Smooth muscle cell (in vitro differentiated cells): ENCODE measurements around the gene ERICH3. TPM values are rescaled to one million over a fixed set of nuclear protein-coding genes. Genes with fewer than 3 reads are reported as not detected.

Source experiments
- DNase-seq: peaks from one replicate; lab custom pipeline; 2025; ENCODE audit not compliant: unreplicated experiment; lab: John Stamatoyannopoulos, UW
- H2AFZ ChIP-seq: fragments of 200-600 bp; sonication (generic); 2 replicates; pipeline ENCODE4 v1.6.0; 2016; ENCODE audit warnings: antibody characterized with exemption, low read depth, mild to moderate bottlenecking
- H3F3A ChIP-seq: fragments of 200-600 bp; sonication (generic); 2 replicates; pipeline ENCODE4 v1.6.0; 2017; ENCODE audit warnings: antibody characterized with exemption, low read depth
- H3K27ac ChIP-seq: fragments of 200-600 bp; sonication (generic); 2 replicates; pipeline ENCODE4 v1.5.1; 2016; ENCODE audit warnings: low read depth, mild to moderate bottlenecking
- H3K27me3 ChIP-seq: fragments of 200-600 bp; sonication (generic); 2 replicates; pipeline ENCODE4 v1.6.1; 2016; ENCODE audit warnings: low read depth, mild to moderate bottlenecking
- H3K36me3 ChIP-seq: fragments of 200-600 bp; sonication (generic); 2 replicates; pipeline ENCODE4 v1.5.1; 2016; ENCODE audit warnings: low read depth
- H3K4me1 ChIP-seq: fragments of 200-600 bp; sonication (generic); 2 replicates; pipeline ENCODE4 v1.5.1; 2016; ENCODE audit warnings: low read depth
- H3K4me2 ChIP-seq: fragments of 200-600 bp; sonication (generic); 2 replicates; pipeline ENCODE4 v1.6.0; 2016; ENCODE audit warnings: mild to moderate bottlenecking
- H3K4me3 ChIP-seq: fragments of 200-600 bp; sonication (generic); 2 replicates; pipeline ENCODE4 v1.5.1; 2016; ENCODE audit warnings: mild to moderate bottlenecking
- H3K79me2 ChIP-seq: fragments of 200-600 bp; sonication (generic); 2 replicates; pipeline ENCODE4 v1.6.0; 2016; ENCODE audit warnings: low read depth, mild to moderate bottlenecking
- H3K9ac ChIP-seq: fragments of 200-600 bp; sonication (generic); 2 replicates; pipeline ENCODE4 v1.6.0; 2016; ENCODE audit warnings: low read depth
- H3K9me3 ChIP-seq: fragments of 200-600 bp; sonication (generic); replicated peaks from 2 replicates; pipeline ENCODE4 v1.5.1; 2016; ENCODE audit warnings: low read depth
- H4K20me1 ChIP-seq: fragments of 200-600 bp; sonication (generic); 2 replicates; pipeline ENCODE4 v1.6.0; 2016; ENCODE audit warnings: low read depth
- CTCF ChIP-seq: fragments of 200-600 bp; sonication (generic); IDR thresholded peaks from 2 replicates; pipeline ENCODE4 v1.5.1; 2017; ENCODE audit warnings: borderline replicate concordance, mild to moderate bottlenecking, antibody characterized with exemption; ENCODE audit not compliant: insufficient read depth, poor library complexity, severe bottlenecking
- WGBS: methylation state at CpG from one replicate; pipeline ENCODE4 v1.1.7; 2016; ENCODE audit warnings: low lambda C conversion rate; 5-methylcytosine and 5-hydroxymethylcytosine counted together
- polyA plus RNA-seq: library from polyadenylated mRNA; unstranded; fragments of >200 nt; fragmentation: Nextera tagmentation; extraction: Ambion mirVana; gene quantifications from 2 replicates; pipeline ENCODE4 v1.2.1, GENCODE V29; 2016
- total RNA-seq: library from RNA; depleted of rRNA; stranded (reverse); fragments of >200 nt; gene quantifications from 2 replicates; pipeline ENCODE4 v1.2.3, GENCODE V29; 2014

The ERICH3 gene
- total and polyA plus RNA-seq, 2 experiments from 2014 or later: not detected

GRCh38 chr1:74620242-74620641 lies 53.4 kb downstream of the ERICH3 start:
- no peaks in the 10 kb centered on the region for H3K79me2 ChIP-seq
- H3K27me3 ChIP-seq: no peaks in the 10 kb centered on the region
- no peaks in the 10 kb centered on the region for H3K36me3 ChIP-seq
- H3K27ac ChIP-seq: no peak overlapping the region
- TF ChIP-seq CTCF: no peak
- 87% methylated on average over 3 of the region's 3 CpGs for WGBS
- H3F3A ChIP-seq: no peaks in the 10 kb centered on the region
- H2AFZ ChIP-seq: no peak overlapping the region
- no peaks in the 10 kb centered on the region for H3K9me3 ChIP-seq
- H3K4me1 ChIP-seq: no peaks in the 10 kb centered on the region
- H3K9ac ChIP-seq: no peak overlapping the region
- no peak overlapping the region for H3K4me3 ChIP-seq
- DNase-seq: no peak
- H3K4me2 ChIP-seq: no peak overlapping the region
- no peaks in the 10 kb centered on the region for H4K20me1 ChIP-seq

GRCh38 chr1:74618974-74619373 lies 54.6 kb downstream of the ERICH3 start:
- H3K4me3 ChIP-seq: no peak overlapping the region
- H3K27me3 ChIP-seq: no peaks in the 10 kb centered on the region
- WGBS: 94% methylated on average over 2 of the region's 2 CpGs
- H2AFZ ChIP-seq: no peak overlapping the region
- H4K20me1 ChIP-seq: no peaks in the 10 kb centered on the region
- DNase-seq: no peak
- H3K27ac ChIP-seq: no peak overlapping the region
- no peaks in the 10 kb centered on the region for H3F3A ChIP-seq
- no peaks in the 10 kb centered on the region for H3K9me3 ChIP-seq
- TF ChIP-seq CTCF: no peak
- H3K4me2 ChIP-seq: no peak overlapping the region
- H3K79me2 ChIP-seq: no peaks in the 10 kb centered on the region
- no peaks in the 10 kb centered on the region for H3K36me3 ChIP-seq
- no peak overlapping the region for H3K9ac ChIP-seq
- H3K4me1 ChIP-seq: no peaks in the 10 kb centered on the region

DNA sequence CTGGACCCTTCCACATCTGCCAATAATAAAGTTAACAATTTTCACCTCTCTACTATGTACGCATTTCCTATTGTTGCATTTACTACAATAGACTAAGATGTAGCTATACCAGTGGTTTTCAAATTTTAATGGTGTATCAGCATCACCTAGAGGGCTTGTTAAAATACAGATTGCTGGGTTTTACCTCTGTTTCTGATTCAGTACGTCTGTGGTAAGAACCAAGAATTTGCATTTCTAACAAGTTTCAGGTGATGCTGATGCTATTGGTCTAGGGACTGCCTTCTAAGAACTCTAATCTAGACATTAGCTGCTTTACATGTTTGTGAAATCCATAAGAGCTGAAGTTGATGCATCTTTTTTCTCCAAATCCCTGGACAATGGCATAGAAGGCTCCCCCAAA lies 59.7 kb downstream of the ERICH3 start:
- no peak for DNase-seq
- H3K27ac ChIP-seq: no peak overlapping the region
- H3K4me2 ChIP-seq: no peak overlapping the region
- no peak overlapping the region for H3K4me3 ChIP-seq
- no peaks in the 10 kb centered on the region for H4K20me1 ChIP-seq
- no peaks in the 10 kb centered on the region for H3F3A ChIP-seq
- H3K27me3 ChIP-seq: no peaks in the 10 kb centered on the region
- 80% methylated on average over 2 of the region's 2 CpGs for WGBS
- no peaks in the 10 kb centered on the region for H3K36me3 ChIP-seq
- H3K4me1 ChIP-seq: no peaks in the 10 kb centered on the region
- no peak for TF ChIP-seq CTCF
- H3K9ac ChIP-seq: no peak overlapping the region
- no peaks in the 10 kb centered on the region for H3K79me2 ChIP-seq
- H3K9me3 ChIP-seq: no peaks in the 10 kb centered on the region
- H2AFZ ChIP-seq: no peak overlapping the region

DNA sequence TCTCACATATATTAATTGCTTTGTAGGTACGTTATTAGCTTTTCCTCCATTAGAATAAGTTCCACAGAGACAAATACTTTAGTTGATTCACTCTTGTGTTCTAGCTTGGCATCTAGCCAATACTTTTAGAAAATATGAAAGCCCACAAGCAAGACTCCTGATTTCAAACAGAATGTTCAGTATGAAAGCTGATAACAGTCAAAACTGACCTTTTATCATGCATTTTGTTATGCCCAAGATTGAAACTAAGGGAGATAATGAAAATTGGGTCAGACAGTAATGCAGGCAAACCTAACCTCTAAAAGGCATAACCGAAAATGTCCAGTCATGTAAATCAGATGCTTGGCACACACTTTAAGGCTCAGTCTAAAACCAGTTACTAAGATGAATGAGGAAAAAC lies 61.7 kb downstream of the ERICH3 start:
- Histone ChIP-seq H3K4me3 (no peak overlapping the region), H3K79me2 (no peaks in the 10 kb centered on the region), H3K4me1 (no peaks in the 10 kb centered on the region), H3K9ac (no peak overlapping the region), H3K27me3 (no peaks in the 10 kb centered on the region), H3K9me3 (no peaks in the 10 kb centered on the region), H3F3A (no peaks in the 10 kb centered on the region), H4K20me1 (no peaks in the 10 kb centered on the region), H2AFZ (no peak overlapping the region), H3K27ac (no peak overlapping the region), H3K4me2 (no peak overlapping the region), H3K36me3 (no peaks in the 10 kb centered on the region)
- DNase-seq: no peak
- WGBS: 84% methylated on average over 2 of the region's 2 CpGs
- TF ChIP-seq CTCF: no peak
